SK-N-SH (cell line): ENCODE measurements around the gene ZNF33A.

Experiments
- EZH2phosphoT487 ChIP-seq: fragments of 200-600 bp; sonication (generic); IDR thresholded peaks from 2 replicates; pipeline ENCODE4 v1.6.1; 2017; ENCODE audit warnings: low read depth, mixed run types, mild to moderate bottlenecking, antibody characterized with exemption, moderate library complexity, borderline replicate concordance
- MXI1 ChIP-seq: IDR thresholded peaks from 2 replicates; pipeline ENCODE4 v1.6.1; 2012; ENCODE audit warnings: mild to moderate bottlenecking, low read depth, low read length, improper control_type of control experiment
- RCOR1 ChIP-seq: fragments of 150-350 bp; IDR thresholded peaks from 2 replicates; pipeline ENCODE4 v1.6.1; 2017; ENCODE audit warnings: antibody characterized with exemption, low read length
- REST ChIP-seq: IDR thresholded peaks from 2 replicates; pipeline ENCODE4 v1.6.1; 2012; ENCODE audit warnings: mild to moderate bottlenecking, low read depth, low read length, moderate library complexity
- SIN3A ChIP-seq: IDR thresholded peaks from 2 replicates; pipeline ENCODE4 v1.6.1; 2012; ENCODE audit warnings: low read depth, mild to moderate bottlenecking, low read length, moderate library complexity, borderline replicate concordance
- TAF1 ChIP-seq: IDR thresholded peaks from 2 replicates; pipeline ENCODE4 v1.6.1; 2012; ENCODE audit warnings: low read depth, mild to moderate bottlenecking, low read length, moderate library complexity, borderline replicate concordance
- TF ChIP-seq, protein P1 (sequence below): fragments of 200-600 bp; sonication (generic); IDR thresholded peaks from 2 replicates; pipeline ENCODE4 v1.6.1; 2017; ENCODE audit warnings: antibody characterized with exemption, mild to moderate bottlenecking, moderate library complexity
- TF ChIP-seq, protein P2 (sequence below): IDR thresholded peaks from 2 replicates; pipeline ENCODE4; 2012

- TF ChIP-seq, protein P1, sequence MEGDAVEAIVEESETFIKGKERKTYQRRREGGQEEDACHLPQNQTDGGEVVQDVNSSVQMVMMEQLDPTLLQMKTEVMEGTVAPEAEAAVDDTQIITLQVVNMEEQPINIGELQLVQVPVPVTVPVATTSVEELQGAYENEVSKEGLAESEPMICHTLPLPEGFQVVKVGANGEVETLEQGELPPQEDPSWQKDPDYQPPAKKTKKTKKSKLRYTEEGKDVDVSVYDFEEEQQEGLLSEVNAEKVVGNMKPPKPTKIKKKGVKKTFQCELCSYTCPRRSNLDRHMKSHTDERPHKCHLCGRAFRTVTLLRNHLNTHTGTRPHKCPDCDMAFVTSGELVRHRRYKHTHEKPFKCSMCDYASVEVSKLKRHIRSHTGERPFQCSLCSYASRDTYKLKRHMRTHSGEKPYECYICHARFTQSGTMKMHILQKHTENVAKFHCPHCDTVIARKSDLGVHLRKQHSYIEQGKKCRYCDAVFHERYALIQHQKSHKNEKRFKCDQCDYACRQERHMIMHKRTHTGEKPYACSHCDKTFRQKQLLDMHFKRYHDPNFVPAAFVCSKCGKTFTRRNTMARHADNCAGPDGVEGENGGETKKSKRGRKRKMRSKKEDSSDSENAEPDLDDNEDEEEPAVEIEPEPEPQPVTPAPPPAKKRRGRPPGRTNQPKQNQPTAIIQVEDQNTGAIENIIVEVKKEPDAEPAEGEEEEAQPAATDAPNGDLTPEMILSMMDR: no peak
- TF ChIP-seq, protein P2, sequence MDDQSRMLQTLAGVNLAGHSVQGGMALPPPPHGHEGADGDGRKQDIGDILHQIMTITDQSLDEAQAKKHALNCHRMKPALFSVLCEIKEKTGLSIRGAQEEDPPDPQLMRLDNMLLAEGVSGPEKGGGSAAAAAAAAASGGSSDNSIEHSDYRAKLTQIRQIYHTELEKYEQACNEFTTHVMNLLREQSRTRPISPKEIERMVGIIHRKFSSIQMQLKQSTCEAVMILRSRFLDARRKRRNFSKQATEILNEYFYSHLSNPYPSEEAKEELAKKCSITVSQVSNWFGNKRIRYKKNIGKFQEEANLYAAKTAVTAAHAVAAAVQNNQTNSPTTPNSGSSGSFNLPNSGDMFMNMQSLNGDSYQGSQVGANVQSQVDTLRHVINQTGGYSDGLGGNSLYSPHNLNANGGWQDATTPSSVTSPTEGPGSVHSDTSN: no peak
- no peak for TF ChIP-seq SIN3A
- TF ChIP-seq MXI1: no peak
- TF ChIP-seq TAF1: no peak
- TF ChIP-seq RCOR1: no peak
- no peak for TF ChIP-seq REST
- TF ChIP-seq EZH2phosphoT487: no peak
Observed at GRCh38 chr10:38102880-38103279, 92.4 kb downstream of the ZNF33A start.
